HCT116 (cell line): Measurements from ENCODE around the gene RYR2.

Source experiments
- EZH2 ChIP-seq: fragments of 200-600 bp; sonication (generic); IDR thresholded peaks from 2 replicates; pipeline ENCODE4 v1.6.1; 2017; ENCODE audit warnings: antibody characterized with exemption, mixed run types
- FOSL1 ChIP-seq: IDR thresholded peaks from 2 replicates; pipeline ENCODE4 v1.6.1; 2012; ENCODE audit warnings: low read depth
- POLR2A ChIP-seq: IDR thresholded peaks from 2 replicates; pipeline ENCODE4 v1.7.0; 2011; ENCODE audit warnings: borderline replicate concordance; ENCODE audit not compliant: insufficient read depth, insufficient read length; ENCODE audit errors: extremely low read depth
- POLR2AphosphoS5 ChIP-seq: IDR thresholded peaks from 2 replicates; pipeline ENCODE4 v1.6.1; 2011; ENCODE audit warnings: mild to moderate bottlenecking, low read depth, low read length, moderate library complexity
- RAD21 ChIP-seq: IDR thresholded peaks from 2 replicates; pipeline ENCODE4 v1.6.1; 2012; ENCODE audit warnings: low read depth, mild to moderate bottlenecking
- YY1 ChIP-seq: IDR thresholded peaks from 2 replicates; pipeline ENCODE4 v1.6.1; 2011; ENCODE audit warnings: low read length, low read depth, moderate library complexity, mild to moderate bottlenecking; ENCODE audit not compliant: insufficient replicate concordance; ENCODE audit errors: extremely low read depth
- ZFX ChIP-seq: fragments of 450-650 bp; IDR thresholded peaks from 2 replicates; pipeline ENCODE4 v1.6.1; 2017
- TF ChIP-seq, protein P1 (sequence below), 3 experiments: fragments of 200-600 bp in 1 of 3; sonication (generic) in 1 of 3; IDR thresholded peaks in 2 of 3; conservative IDR thresholded peaks in 1 of 3; 2 replicates each; pipeline ENCODE4 v1.5.1; 2012 to 2017; ENCODE audit warnings: low read depth in 2 of 3, low read length in 2 of 3, antibody characterized with exemption in 1 of 3, borderline replicate concordance in 1 of 3, control low read depth in 1 of 3, mild to moderate bottlenecking in 1 of 3, mixed read lengths in 1 of 3, mixed run types in 1 of 3, moderate library complexity in 1 of 3; ENCODE audit not compliant: insufficient read depth in 1 of 3
- TF ChIP-seq, protein P2 (sequence below): IDR thresholded peaks from 2 replicates; pipeline ENCODE4 v1.6.1; 2012

DNA sequence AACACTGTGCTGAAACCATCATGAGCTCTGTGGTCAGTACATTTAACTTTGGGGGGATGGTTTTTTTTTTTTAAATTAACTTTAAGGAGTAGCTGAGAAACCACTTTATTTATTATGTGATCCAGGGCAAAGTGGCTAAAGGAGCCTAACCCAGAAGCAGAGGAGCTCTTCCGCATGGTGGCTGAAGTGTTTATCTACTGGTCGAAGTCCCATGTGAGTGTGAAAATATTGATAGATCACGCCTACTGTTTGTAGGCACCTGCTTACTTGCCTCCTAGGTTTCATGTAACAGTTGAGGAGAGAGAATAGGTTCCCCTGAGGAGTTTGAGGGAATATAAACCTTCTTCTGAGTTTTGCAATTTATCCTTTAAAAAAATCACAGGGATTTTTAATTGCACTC, 667.4 kb downstream of the RYR2 start:
- TF ChIP-seq, protein P1, sequence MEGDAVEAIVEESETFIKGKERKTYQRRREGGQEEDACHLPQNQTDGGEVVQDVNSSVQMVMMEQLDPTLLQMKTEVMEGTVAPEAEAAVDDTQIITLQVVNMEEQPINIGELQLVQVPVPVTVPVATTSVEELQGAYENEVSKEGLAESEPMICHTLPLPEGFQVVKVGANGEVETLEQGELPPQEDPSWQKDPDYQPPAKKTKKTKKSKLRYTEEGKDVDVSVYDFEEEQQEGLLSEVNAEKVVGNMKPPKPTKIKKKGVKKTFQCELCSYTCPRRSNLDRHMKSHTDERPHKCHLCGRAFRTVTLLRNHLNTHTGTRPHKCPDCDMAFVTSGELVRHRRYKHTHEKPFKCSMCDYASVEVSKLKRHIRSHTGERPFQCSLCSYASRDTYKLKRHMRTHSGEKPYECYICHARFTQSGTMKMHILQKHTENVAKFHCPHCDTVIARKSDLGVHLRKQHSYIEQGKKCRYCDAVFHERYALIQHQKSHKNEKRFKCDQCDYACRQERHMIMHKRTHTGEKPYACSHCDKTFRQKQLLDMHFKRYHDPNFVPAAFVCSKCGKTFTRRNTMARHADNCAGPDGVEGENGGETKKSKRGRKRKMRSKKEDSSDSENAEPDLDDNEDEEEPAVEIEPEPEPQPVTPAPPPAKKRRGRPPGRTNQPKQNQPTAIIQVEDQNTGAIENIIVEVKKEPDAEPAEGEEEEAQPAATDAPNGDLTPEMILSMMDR (IDR thresholded peaks at IDR 0.05 in 2 of 3, conservative IDR thresholded peaks at IDR 0.05 in 1 of 3; ENCODE audit: borderline replicate concordance in 1 of 3, insufficient read depth in 1 of 3, low read depth in 2 of 3, low read length in 2 of 3) = no peak
- no peak for TF ChIP-seq YY1
- TF ChIP-seq RAD21 = no peak
- no peak for TF ChIP-seq POLR2A
- no peak for TF ChIP-seq EZH2
- TF ChIP-seq ZFX = no peak
- TF ChIP-seq POLR2AphosphoS5 = no peak
- TF ChIP-seq, protein P2, sequence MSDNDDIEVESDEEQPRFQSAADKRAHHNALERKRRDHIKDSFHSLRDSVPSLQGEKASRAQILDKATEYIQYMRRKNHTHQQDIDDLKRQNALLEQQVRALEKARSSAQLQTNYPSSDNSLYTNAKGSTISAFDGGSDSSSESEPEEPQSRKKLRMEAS = no peak
- no peak for TF ChIP-seq FOSL1
